ENCODE results near the gene RELB. TPM values are rescaled to one million over a fixed set of nuclear protein-coding genes. Genes with fewer than 3 reads are reported as not detected.
A peak's percentile ranks its signal among the peaks of the same experiment; 100 is the strongest.

RELB gene
- total RNA-seq, 1 donor from 2014 or later: 3.5 TPM

GRCh38 chr19:45049073-45049736, 47.9 kb downstream of the RELB start:
- ATAC-seq: peak; percentile 91
- intact Hi-C loops (cut with micrococcal nuclease): no loop called here
- peak; percentile 66 for DNase-seq

- no peak for DNase-seq
- intact Hi-C loops (cut with micrococcal nuclease): no loop called here
- no peak for ATAC-seq
Measured at GRCh38 chr19:45050036-45050435, 48.8 kb downstream of the RELB start.

- ATAC-seq (no peak), DNase-seq (no peak)
- intact Hi-C loops (cut with micrococcal nuclease): no loop called here
Measured at GRCh38 chr19:45051929-45052579, 50.8 kb downstream of the RELB start.

GRCh38 chr19:45056831-45057230, 55.6 kb downstream of the RELB start:
- intact Hi-C loops (cut with micrococcal nuclease): no loop called here
- ATAC-seq: no peak
- no peak for DNase-seq

- ATAC-seq: no peak
- no peak for DNase-seq
Measured at GRCh38 chr19:45057444-45057843, 56.2 kb downstream of the RELB start.

GRCh38 chr19:45058622-45059159, 57.4 kb downstream of the RELB start:
- ATAC-seq (no peak), DNase-seq (no peak)
- intact Hi-C loops (cut with micrococcal nuclease): no loop called here

More at GRCh38 chr19:45057444-45057843, 56.2 kb downstream of the RELB start:
- intact Hi-C loops (cut with micrococcal nuclease): no loop called here

GRCh38 chr19:45059258-45059965, 58.1 kb downstream of the RELB start:
- ATAC-seq: peak; percentile 66
- intact Hi-C loops (cut with micrococcal nuclease): no loop called here
- peak; percentile 60 for DNase-seq

- intact Hi-C loops (cut with micrococcal nuclease): no loop called here
- DNase-seq: no peak
- no peak for ATAC-seq
Measured at GRCh38 chr19:45061965-45062364, 60.7 kb downstream of the RELB start.

- ATAC-seq: no peak
- intact Hi-C loops (cut with micrococcal nuclease): no loop called here
- no peak for DNase-seq
Measured at GRCh38 chr19:45063851-45064801, 62.9 kb downstream of the RELB start.

- ATAC-seq: no peak
- no peak for DNase-seq
- intact Hi-C loops (cut with micrococcal nuclease): no loop called here
Measured at GRCh38 chr19:45066921-45067661, 65.8 kb downstream of the RELB start.

GRCh38 chr19:45068041-45068440, 66.8 kb downstream of the RELB start:
- ATAC-seq (no peak), DNase-seq (no peak)
- intact Hi-C loops (cut with micrococcal nuclease): no loop called here

- intact Hi-C loops (cut with micrococcal nuclease): no loop called here
- peak; percentile 35 for ATAC-seq
- DNase-seq: no peak
Measured at GRCh38 chr19:45069056-45069455, 67.8 kb downstream of the RELB start.

GRCh38 chr19:45070214-45070613, 69.0 kb downstream of the RELB start:
- DNase-seq (no peak), ATAC-seq (no peak)
- intact Hi-C loops (cut with micrococcal nuclease): no loop called here

- no peak for ATAC-seq
- intact Hi-C loops (cut with micrococcal nuclease): no loop called here
- DNase-seq: no peak
Measured at GRCh38 chr19:45070861-45071544, 69.7 kb downstream of the RELB start.

- intact Hi-C loops (cut with micrococcal nuclease): no loop called here
- ATAC-seq: no peak
- DNase-seq: no peak
Measured at GRCh38 chr19:45071545-45071938, 70.3 kb downstream of the RELB start.

- ATAC-seq: no peak
- intact Hi-C loops (cut with micrococcal nuclease): no loop called here
- peak; percentile 25 for DNase-seq
Measured at GRCh38 chr19:45071969-45072790, 70.9 kb downstream of the RELB start.

- DNase-seq (no peak), ATAC-seq (no peak)
- intact Hi-C loops (cut with micrococcal nuclease): no loop called here
Measured at GRCh38 chr19:45074744-45075300, 73.6 kb downstream of the RELB start.
